Activated CD4-positive, alpha-beta T cell treated with anti-CD3 and anti-CD28 coated beads for 48 hours (primary cell): ENCODE results near the gene WBP1.
"Not testable (repeated sequence)": the region's sequence is repeated elsewhere in the genome, so short reads cannot be mapped to it uniquely, and the experiment has no call there.

Experiments used
- DNase-seq: peaks from one replicate; pipeline ENCODE4 v3.0.0-alpha.2; 2020

WBP1 gene

DNA sequence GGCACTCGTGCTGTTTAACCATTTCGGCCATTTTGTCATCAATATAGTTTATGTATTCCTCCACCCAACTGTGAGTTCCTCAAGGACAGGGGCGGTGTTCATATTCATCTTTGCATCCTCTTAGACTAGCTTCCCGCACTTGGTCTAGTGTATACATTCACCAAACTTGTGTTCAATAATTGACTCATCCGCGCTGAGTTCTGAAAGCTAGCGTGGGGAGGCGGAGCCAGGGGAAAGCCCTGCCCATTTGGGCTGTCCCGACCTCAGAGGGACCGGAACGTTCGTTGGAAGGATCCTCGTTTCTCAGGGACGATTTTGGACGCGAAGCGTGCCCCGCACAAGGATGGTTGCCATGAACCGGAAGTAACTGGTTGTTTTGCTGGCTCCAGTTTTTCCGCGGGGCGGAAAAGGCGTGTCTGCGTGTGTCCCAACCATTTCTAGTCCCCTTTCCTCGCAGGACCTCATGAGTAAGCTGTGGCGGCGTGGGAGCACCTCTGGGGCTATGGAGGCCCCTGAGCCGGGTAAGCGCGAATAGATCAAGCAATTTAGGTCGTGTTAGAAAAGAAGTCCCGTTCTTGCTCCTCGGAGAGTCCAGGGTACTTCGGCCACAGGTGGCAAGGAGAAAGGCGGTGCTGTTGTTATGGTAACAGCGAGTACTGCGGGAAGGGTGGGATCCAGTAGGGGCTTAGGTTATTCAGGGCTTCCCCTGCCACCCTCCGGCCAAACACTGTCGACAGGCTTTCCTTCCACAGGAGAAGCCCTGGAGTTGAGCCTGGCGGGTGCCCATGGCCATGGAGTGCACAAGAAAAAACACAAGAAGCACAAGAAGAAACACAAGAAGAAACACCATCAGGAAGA is 3.4 kb upstream of the WBP1 start, which contains the start of gene INO80B:
INO80B (plus strand) TSS at position 434 of the 858 bp plus-strand sequence; CDS start at position 464, 30 bp downstream.
- DNase-seq, result peak; percentile 98

GRCh38 chr2:74457129-74457548 is 1.1 kb upstream of the WBP1 start:
- DNase-seq, result no peak

DNA sequence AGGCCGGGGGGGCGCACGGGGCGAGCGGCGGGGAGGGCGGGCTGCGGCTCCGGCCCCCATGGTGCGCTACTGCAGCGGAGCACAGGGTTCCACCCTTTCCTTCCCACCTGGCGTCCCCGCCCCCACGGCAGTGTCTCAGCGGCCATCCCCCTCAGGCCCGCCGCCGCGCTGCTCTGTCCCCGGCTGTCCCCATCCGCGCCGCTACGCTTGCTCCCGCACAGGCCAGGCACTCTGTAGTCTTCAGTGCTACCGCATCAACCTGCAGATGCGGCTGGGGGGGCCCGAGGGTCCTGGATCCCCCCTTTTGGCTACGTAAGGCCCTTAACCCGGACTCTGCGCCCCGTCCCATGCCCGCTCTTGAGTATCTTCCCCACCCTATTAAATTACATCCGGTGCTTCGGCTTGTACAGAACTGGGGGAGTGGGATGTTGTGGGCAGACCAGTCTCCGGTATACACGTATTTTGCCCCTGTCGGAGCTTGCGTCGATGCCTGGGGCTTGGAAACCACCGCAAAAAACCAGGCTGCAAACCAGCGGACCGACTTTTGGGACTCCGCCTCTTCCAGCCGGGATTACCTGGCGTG is 598 bp upstream of the WBP1 start:
- peak; percentile 87 for DNase-seq

DNA sequence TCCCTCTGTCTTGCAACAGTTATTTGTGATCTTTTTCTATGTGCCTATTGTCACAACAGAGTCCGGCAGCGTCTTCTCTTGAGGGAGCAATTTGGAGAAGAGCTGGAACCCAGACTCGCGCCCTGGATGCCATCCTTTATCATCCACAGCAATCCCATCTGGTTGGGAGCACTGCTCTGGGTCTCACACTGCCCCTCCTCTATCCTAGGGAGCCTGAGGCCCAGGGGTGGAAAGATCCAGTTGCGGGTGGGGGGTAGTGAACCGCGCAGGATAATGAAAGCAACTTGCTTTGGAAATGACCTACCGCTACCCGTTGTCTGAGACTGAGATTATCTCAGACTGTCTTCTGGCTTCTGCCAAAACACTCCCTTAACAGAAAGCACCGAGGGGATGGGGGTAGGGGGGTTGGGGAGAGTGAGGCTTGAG is 713 bp downstream of the WBP1 start:
- DNase-seq, result no peak

DNA sequence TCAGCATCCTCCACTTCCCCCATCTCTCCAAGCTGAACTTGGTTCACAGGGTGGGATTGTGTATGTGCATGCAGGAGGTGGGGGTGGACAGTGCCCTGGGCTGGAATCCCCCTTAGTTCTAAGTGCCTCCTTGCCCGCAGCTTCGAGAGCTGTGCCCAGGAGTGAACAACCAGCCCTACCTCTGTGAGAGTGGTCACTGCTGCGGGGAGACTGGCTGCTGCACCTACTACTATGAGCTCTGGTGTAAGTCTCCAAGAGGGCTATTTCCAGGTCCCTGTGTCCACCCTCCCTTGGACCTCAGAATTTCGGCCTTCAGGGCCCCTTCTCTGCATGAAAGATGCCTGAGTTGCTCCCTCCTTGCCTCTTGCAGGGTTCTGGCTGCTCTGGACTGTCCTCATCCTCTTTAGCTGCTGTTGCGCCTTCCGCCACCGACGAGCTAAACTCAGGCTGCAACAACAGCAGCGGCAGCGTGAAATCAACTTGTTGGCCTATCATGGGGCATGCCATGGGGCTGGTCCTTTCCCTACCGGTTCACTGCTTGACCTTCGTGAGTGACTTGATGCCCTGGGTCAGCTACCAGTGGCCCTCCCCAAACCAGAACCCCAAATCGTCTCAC is 1.4 kb downstream of the WBP1 start:
- DNase-seq, result not testable (repeated sequence)

DNA sequence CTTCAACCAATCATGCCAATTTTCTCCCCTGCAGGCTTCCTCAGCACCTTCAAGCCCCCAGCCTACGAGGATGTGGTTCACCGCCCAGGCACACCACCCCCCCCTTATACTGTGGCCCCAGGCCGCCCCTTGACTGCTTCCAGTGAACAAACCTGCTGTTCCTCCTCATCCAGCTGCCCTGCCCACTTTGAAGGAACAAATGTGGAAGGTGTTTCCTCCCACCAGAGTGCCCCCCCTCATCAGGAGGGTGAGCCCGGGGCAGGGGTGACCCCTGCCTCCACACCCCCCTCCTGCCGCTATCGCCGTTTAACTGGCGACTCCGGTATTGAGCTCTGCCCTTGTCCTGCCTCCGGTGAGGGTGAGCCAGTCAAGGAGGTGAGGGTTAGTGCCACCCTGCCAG is 1.9 kb downstream of the WBP1 start:
- not testable (repeated sequence) for DNase-seq

- peak; percentile 34 for DNase-seq
Measured at GRCh38 chr2:74461187-74462053, 3.2 kb downstream of the WBP1 start.

DNA sequence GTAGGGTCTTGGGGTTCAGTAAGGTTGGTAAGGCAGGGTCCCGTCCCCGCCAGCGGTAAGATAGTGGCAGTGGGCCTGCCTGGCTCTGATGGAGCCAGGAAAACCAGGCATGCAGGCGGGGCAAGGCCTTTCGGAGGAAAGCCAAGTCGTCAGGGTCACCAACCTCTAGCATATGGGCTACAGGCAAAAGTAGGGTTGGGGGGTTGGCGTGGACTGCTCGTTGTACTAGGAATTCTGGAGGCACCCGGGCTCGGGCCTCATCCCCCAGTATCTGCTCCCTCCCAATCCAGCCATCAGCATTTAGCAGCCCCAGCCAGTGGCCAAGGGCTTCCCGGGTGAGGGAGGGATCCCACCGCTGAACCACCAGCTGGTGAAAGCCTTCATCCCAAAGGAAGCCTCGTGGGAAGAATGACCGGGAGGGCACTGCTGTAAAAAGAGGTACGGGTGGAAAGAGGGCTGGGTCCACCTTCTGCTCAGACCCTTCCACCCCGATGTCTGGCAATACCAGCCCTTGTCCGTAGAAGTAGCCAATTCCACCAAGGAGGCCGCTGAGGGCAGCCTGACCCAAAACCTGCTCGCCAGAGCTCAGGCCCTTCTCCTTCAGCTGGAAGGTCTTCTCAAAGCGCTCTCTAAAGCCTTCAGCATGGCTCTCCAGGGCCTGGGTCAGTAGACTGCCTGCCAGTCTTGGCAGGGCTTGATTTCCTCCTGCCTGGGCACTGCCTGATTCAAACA is 4.0 kb downstream of the WBP1 start:
- DNase-seq, result no peak

GRCh38 chr2:74462786-74463105 is 4.5 kb downstream of the WBP1 start:
- DNase-seq, result no peak

- DNase-seq, result no peak
Measured at GRCh38 chr2:74464406-74464805, 6.2 kb downstream of the WBP1 start.

GRCh38 chr2:74470742-74471141 is 12.5 kb downstream of the WBP1 start:
- not testable (repeated sequence) for DNase-seq

GRCh38 chr2:74471332-74472065 is 13.3 kb downstream of the WBP1 start:
- DNase-seq, result no peak

- peak; percentile 97 for DNase-seq
Measured at GRCh38 chr2:74472086-74472944, 14.1 kb downstream of the WBP1 start, which contains the start of gene MRPL53. Gene MRPL53 (minus strand): TSS chr2:74472680. CDS start chr2:74472660, 20 bp downstream.

GRCh38 chr2:74472945-74473258 is 14.7 kb downstream of the WBP1 start:
- DNase-seq, result no peak

DNA sequence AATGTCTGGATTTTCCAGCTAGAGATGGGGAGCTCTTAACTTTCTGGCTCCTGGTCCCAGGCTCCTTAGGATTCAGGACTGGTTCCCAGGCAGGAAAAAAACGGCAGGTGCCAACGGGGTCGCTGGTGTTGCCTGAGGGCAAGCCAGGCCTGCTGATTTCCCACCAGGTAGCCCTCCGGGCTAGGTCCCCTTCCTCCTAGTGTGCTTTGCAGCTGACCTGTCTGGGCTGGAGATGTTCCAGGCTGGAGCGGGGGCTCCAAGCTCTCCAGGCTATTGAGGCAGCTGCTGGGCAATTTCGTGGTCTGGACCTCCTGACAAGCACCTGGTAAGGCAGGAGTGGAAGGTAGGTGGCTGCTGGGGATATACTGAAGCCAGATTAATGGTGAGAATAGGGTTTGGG is 16.2 kb downstream of the WBP1 start:
- no peak for DNase-seq

DNA sequence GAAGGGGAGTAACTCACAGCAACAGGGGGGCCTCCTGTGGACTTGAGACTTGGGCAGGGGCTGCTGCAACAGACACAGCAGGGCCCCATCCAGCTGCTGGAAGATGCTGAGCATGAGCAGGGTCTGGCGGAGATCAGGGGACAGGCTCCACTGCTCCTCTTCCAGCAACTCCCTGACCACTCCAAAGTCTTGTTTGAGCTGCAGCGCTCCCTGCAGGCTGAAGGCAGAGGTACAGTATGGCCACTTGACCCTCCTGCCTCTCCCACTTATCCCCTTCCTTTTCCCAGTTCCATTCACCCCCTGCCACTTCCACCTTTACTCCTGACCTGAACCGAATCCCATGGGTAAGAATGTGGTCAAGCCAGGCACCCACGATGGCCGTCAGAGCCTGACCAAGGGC is 16.7 kb downstream of the WBP1 start:
- no peak for DNase-seq

GRCh38 chr2:74481431-74481830 is 23.2 kb downstream of the WBP1 start:
- no peak for DNase-seq

DNA sequence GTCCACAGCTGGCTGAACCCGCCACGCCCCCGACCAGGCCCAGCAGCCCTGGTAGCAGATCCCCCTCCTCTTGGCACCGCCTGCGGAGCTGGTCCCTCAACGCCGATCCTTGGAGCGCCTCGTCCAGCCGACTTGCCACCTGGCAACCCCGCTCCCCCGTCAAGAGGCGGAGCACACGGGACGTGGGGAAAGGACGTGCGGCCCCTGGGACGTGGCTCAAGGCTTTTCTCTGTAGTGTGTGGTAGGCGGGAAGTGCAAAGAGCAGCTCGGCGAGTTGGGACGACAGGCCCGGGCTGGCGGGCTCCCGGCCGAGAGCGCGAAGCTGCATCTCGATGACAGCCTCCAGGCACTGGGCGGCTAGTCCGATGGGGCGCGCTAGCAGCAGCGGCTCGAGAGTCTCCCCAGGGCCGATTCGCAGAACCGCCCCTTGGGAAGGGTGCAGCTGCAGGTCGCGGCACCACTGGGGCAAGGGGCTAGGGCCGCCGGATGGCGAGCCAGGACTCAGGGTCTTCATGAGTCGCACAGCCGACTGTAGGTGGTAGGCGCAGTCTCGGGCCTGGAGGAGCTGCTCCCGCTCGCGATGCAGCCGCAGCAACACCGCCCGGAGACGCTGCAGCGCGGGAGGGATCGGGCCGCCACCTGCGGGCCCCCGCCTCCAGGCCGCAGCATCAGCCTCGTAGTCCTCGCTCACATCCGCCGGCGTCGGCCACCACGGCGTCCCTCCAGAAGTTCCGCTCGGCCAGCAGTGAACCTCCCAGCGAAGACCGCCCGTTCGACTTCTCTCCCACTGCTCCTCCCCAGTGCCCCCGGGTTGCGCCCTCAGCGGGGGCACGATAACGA is 23.9 kb downstream of the WBP1 start:
- DNase-seq, result peak; percentile 70

DNA sequence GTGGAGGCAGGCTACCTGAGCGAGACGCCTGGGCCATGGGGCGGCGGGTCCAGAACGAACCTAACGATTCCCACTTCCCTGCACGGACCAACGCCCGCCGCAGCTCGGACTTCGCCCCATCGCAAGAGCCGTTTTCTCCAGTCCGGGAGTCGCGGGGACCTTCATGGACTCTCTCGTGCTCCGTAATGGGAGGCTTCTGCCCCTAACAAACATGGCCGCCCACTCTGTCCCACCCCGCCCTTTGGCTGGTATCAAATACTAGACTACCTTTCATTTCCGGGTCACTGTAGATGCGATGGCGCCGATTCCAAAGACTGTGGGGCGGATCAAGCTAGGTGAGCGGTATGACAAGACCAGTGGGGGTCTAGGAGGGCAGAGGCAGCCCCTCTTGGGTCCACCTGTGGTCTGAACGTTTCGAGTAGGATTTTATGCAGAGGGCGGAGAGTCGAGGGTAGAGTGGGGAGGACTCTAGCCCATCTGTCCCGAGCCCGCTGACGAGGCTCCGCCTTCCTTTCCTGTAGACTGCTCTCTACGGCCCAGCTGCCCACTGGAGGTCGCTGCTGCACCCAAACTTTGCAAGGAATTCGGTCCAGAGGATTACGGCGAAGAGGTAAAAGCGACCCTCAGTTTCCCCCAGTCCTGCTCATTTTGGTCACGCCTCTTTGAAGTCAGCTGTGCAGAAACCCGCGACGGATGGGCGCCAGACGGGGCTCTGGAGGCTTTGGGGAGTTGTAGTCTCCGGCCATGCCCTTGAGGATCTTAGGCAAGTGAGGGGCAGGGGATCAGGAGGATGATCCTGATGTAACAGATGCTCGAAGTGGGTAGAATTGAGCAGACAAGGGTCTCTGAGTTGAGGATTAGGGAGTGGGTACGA is 24.8 kb downstream of the WBP1 start, which contains the start of the genes CCDC142 and TTC31:
CCDC142 (minus strand) TSS at position 198 of the 874 bp plus-strand sequence; CDS start at position 37, 161 bp downstream.
TTC31 (plus strand) TSS at position 281 of the 874 bp plus-strand sequence; CDS start at position 296, 15 bp downstream.
- peak; percentile 95 for DNase-seq
